ENCODE measurements around the gene SSU72. TPM values are rescaled to one million over a fixed set of nuclear protein-coding genes. Genes with fewer than 3 reads are reported as not detected.
A peak's percentile ranks its signal among the peaks of the same experiment; 100 is the strongest.

Gene SSU72
- total RNA-seq, 1 donor from 2014 or later: 87.3 TPM

DNA sequence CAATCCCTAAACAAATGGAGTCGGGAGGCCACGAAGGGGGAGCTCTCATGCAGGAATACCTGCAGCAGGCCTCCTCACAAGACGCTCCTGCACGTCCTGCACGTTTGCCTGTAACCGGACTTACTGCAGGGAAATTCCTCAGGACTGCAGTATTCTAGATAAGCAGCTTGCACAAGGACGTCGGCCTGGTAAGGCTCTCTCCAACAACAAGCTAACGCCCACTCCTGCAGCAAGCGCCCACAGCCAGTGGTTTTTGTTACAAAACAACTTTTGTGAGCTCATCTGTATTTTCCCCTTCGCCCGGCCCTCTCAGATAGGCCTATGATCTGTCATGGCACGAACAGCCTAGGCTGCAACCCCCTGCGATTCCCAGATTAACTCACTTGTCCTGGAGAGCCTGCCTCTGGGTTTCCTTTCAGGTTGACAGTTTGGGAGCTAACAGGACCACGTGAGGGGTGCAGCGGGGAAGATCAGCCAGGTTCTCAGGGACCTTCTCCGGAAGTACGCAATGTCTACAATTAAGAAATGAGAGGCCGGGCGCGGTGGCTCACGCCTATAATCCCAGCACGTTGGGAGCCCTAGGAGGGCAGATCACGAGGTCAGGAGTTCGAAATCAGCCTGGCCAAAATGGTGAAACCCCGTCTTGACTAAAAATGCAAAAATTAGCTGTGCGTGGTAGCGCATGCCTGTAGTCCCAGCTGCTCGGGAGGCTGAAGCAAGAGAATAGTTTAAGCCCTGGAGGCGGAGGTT, 39.7 kb upstream of the SSU72 start:
- no peak for DNase-seq (ENCODE audit: low read depth)
- Histone ChIP-seq H3K36me3 (ENCODE audit: control insufficient read depth, insufficient read depth, low read length) (no peaks in the 10 kb centered on the region), H3K4me3 (ENCODE audit: low read depth, low read length) (peak overlapping the region; percentile 95), H3K27me3 (ENCODE audit: control insufficient read depth, insufficient read depth, low read length) (no peaks in the 10 kb centered on the region)
- TF ChIP-seq, protein P1, sequence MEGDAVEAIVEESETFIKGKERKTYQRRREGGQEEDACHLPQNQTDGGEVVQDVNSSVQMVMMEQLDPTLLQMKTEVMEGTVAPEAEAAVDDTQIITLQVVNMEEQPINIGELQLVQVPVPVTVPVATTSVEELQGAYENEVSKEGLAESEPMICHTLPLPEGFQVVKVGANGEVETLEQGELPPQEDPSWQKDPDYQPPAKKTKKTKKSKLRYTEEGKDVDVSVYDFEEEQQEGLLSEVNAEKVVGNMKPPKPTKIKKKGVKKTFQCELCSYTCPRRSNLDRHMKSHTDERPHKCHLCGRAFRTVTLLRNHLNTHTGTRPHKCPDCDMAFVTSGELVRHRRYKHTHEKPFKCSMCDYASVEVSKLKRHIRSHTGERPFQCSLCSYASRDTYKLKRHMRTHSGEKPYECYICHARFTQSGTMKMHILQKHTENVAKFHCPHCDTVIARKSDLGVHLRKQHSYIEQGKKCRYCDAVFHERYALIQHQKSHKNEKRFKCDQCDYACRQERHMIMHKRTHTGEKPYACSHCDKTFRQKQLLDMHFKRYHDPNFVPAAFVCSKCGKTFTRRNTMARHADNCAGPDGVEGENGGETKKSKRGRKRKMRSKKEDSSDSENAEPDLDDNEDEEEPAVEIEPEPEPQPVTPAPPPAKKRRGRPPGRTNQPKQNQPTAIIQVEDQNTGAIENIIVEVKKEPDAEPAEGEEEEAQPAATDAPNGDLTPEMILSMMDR (IDR thresholded peaks at IDR 0.05; ENCODE audit: insufficient read depth, low read length, poor library complexity, severe bottlenecking): no peak

GRCh38 chr1:1613509-1614082, 38.9 kb upstream of the SSU72 start:
- no peak overlapping the region for H3K4me3 ChIP-seq (ENCODE audit: low read depth, low read length)
- DNase-seq (ENCODE audit: low read depth): no peak
- TF ChIP-seq, protein P1 (IDR thresholded peaks at IDR 0.05; ENCODE audit: insufficient read depth, low read length, poor library complexity, severe bottlenecking): no peak
- no peaks in the 10 kb centered on the region for H3K27me3 ChIP-seq (ENCODE audit: control insufficient read depth, insufficient read depth, low read length)
- no peaks in the 10 kb centered on the region for H3K36me3 ChIP-seq (ENCODE audit: control insufficient read depth, insufficient read depth, low read length)

- Histone ChIP-seq H3K36me3 (ENCODE audit: control insufficient read depth, insufficient read depth, low read length) (no peaks in the 10 kb centered on the region), H3K27me3 (ENCODE audit: control insufficient read depth, insufficient read depth, low read length) (no peaks in the 10 kb centered on the region), H3K4me3 (ENCODE audit: low read depth, low read length) (no peak overlapping the region)
- TF ChIP-seq, protein P1 (IDR thresholded peaks at IDR 0.05; ENCODE audit: insufficient read depth, low read length, poor library complexity, severe bottlenecking): no peak
- DNase-seq (ENCODE audit: low read depth): no peak
These were observed 37.4 kb upstream of the SSU72 start for GRCh38 chr1:1612104-1612400.

- no peak overlapping the region for H3K4me3 ChIP-seq (ENCODE audit: low read depth, low read length)
- TF ChIP-seq, protein P1 (IDR thresholded peaks at IDR 0.05; ENCODE audit: insufficient read depth, low read length, poor library complexity, severe bottlenecking): no peak
- H3K36me3 ChIP-seq (ENCODE audit: control insufficient read depth, insufficient read depth, low read length): no peaks in the 10 kb centered on the region
- no peak for DNase-seq (ENCODE audit: low read depth)
- no peaks in the 10 kb centered on the region for H3K27me3 ChIP-seq (ENCODE audit: control insufficient read depth, insufficient read depth, low read length)
These were observed 36.1 kb upstream of the SSU72 start for GRCh38 chr1:1610796-1611195.

DNA sequence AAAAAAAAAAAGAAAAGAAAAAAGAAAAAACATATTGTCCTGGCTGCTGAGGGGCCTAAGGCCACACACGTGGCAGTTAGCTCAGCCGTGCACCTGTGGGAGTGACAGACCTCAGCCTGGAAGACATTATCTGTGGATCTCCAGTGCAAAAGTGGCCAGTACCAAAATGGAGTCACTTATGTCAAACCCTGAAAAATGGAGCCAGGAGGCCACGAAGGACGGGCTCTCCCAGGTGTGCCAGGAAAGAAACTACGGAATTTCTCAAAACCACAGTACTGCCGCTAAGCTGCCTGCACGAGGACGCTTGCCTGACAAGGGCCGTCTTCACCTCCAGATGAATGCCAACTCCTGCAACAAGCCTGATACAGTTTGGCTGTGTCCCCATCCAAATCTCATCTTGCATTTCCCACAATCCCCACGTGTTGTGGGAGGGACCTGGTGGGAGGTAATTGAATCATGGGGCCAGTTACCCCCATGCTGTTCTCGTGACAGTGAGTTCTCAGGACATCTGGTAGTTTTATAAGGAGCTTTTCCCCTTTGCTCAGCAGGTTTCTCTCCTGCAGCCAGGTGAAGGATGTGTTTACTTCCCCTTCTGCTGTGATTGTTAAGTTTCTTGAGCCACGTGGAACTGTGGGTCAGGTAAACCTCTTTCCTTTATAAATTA, 35.3 kb upstream of the SSU72 start:
- TF ChIP-seq, protein P1 (IDR thresholded peaks at IDR 0.05; ENCODE audit: insufficient read depth, low read length, poor library complexity, severe bottlenecking): no peak
- H3K4me3 ChIP-seq (ENCODE audit: low read depth, low read length): no peak overlapping the region
- no peaks in the 10 kb centered on the region for H3K27me3 ChIP-seq (ENCODE audit: control insufficient read depth, insufficient read depth, low read length)
- H3K36me3 ChIP-seq (ENCODE audit: control insufficient read depth, insufficient read depth, low read length): no peaks in the 10 kb centered on the region
- no peak for DNase-seq (ENCODE audit: low read depth)

Data from kidney epithelial cell (primary cell).